KOPT-K1 (cell line): Measurements from ENCODE around the gene SRMS.
"Not testable (repeated sequence)": the region's sequence is repeated elsewhere in the genome, so short reads cannot be mapped to it uniquely, and the experiment has no call there.

ENCODE experiments used
- H3K27ac ChIP-seq: fragments of 200-600 bp; sonication (generic); 2 replicates; pipeline ENCODE4 v1.5.1; 2016; ENCODE audit warnings: antibody characterized with exemption, mild to moderate bottlenecking, low read depth, low read length; ENCODE audit not compliant: poor library complexity, severe bottlenecking
- H3K36me3 ChIP-seq: fragments of 200-600 bp; sonication (generic); 2 replicates; pipeline ENCODE4 v1.5.1; 2017; ENCODE audit warnings: antibody characterized with exemption, mild to moderate bottlenecking, low read length, moderate library complexity; ENCODE audit not compliant: insufficient read depth
- H3K9me3 ChIP-seq: fragments of 200-600 bp; sonication (generic); 2 replicates; pipeline ENCODE4 v1.5.1; 2017; ENCODE audit warnings: antibody characterized with exemption, low read length, mild to moderate bottlenecking; ENCODE audit not compliant: insufficient read depth, poor library complexity, severe bottlenecking

SRMS gene

GRCh38 chr20:63520504-63520933, 27.0 kb downstream of the SRMS start, which contains the start of gene PPDPF:
PPDPF (plus strand) TSS chr20:63520765; CDS start chr20:63521309, 544 bp downstream.
- Histone ChIP-seq H3K36me3 (no peaks in the 10 kb centered on the region; the same call in 1 of the 2 replicates), H3K27ac (peak within 1 kb of the TSS; percentile 48), H3K9me3 (no peaks in the 10 kb centered on the region)

- Histone ChIP-seq H3K27ac (no peak overlapping the region), H3K9me3 (no peaks in the 10 kb centered on the region), H3K36me3 (no peaks in the 10 kb centered on the region; the same call in 1 of the 2 replicates)
Observed at GRCh38 chr20:63519668-63520503, 27.7 kb downstream of the SRMS start.

GRCh38 chr20:63518946-63519667, 28.4 kb downstream of the SRMS start:
- no peaks in the 10 kb centered on the region; the same call in 1 of the 2 replicates for H3K36me3 ChIP-seq
- no peak overlapping the region for H3K27ac ChIP-seq
- peaks cover 5% of the 10 kb centered on the region for H3K9me3 ChIP-seq

- H3K36me3 ChIP-seq, result no peaks in the 10 kb centered on the region; the same call in 1 of the 2 replicates
- H3K27ac ChIP-seq, result no peak overlapping the region
- peaks cover 7% of the 10 kb centered on the region for H3K9me3 ChIP-seq
Observed at GRCh38 chr20:63518351-63518861, 29.1 kb downstream of the SRMS start.

GRCh38 chr20:63517376-63518309, 29.9 kb downstream of the SRMS start:
- no peaks in the 10 kb centered on the region for H3K36me3 ChIP-seq
- H3K27ac ChIP-seq, result no peak overlapping the region
- peaks cover 11% of the 10 kb centered on the region for H3K9me3 ChIP-seq

- peaks cover 11% of the 10 kb centered on the region for H3K9me3 ChIP-seq
- not testable (repeated sequence) for H3K27ac ChIP-seq, H3K36me3 ChIP-seq
Observed at GRCh38 chr20:63514520-63514919, 33.0 kb downstream of the SRMS start.

- H3K27ac ChIP-seq, result no peak overlapping the region
Observed at GRCh38 chr20:63513207-63513606, 34.3 kb downstream of the SRMS start.

GRCh38 chr20:63509088-63509564, 38.4 kb downstream of the SRMS start:
- Histone ChIP-seq H3K27ac (no peak overlapping the region), H3K36me3 (no peaks in the 10 kb centered on the region), H3K9me3 (peaks cover 20% of the 10 kb centered on the region)

More at GRCh38 chr20:63513207-63513606, 34.3 kb downstream of the SRMS start:
- Histone ChIP-seq H3K9me3 (peaks cover 11% of the 10 kb centered on the region), H3K36me3 (no peaks in the 10 kb centered on the region)

- Histone ChIP-seq H3K27ac (no peak overlapping the region), H3K9me3 (peaks cover 19% of the 10 kb centered on the region), H3K36me3 (no peaks in the 10 kb centered on the region)
Observed at GRCh38 chr20:63508072-63508768, 39.3 kb downstream of the SRMS start.

- Histone ChIP-seq H3K9me3 (peaks cover 17% of the 10 kb centered on the region), H3K27ac (no peak overlapping the region), H3K36me3 (no peaks in the 10 kb centered on the region)
Observed at GRCh38 chr20:63507083-63507743, 40.3 kb downstream of the SRMS start.

- Histone ChIP-seq H3K36me3 (no peaks in the 10 kb centered on the region), H3K9me3 (peaks cover 17% of the 10 kb centered on the region), H3K27ac (no peak overlapping the region)
Observed at GRCh38 chr20:63505723-63506122, 41.8 kb downstream of the SRMS start.

GRCh38 chr20:63505281-63505680, 42.3 kb downstream of the SRMS start:
- H3K36me3 ChIP-seq, result no peaks in the 10 kb centered on the region
- H3K9me3 ChIP-seq, result peaks cover 17% of the 10 kb centered on the region

GRCh38 chr20:63504642-63505041, 42.9 kb downstream of the SRMS start:
- no peak overlapping the region for H3K27ac ChIP-seq
- H3K36me3 ChIP-seq, result no peaks in the 10 kb centered on the region
- peaks cover 17% of the 10 kb centered on the region for H3K9me3 ChIP-seq

More at GRCh38 chr20:63505281-63505680, 42.3 kb downstream of the SRMS start:
- no peak overlapping the region for H3K27ac ChIP-seq
